Esophagus muscularis mucosa (tissue), 4 donors: ENCODE measurements around the gene ERN1. TPM values are rescaled to one million over a fixed set of nuclear protein-coding genes. Genes with fewer than 3 reads are reported as not detected.

Experiments used
- DNase-seq: peaks from one replicate; pipeline ENCODE4 v3.0.0-alpha.2; 2017; ENCODE audit errors: extremely low spot score
- H3K27ac ChIP-seq, 4 donors: fragments of 200-600 bp; sonication (generic); replicated peaks in 1 of 4; 1 replicate in 3 of 4; 2 replicates in 1 of 4; pipeline ENCODE4 v1.5.1; 2016 to 2019; ENCODE audit warnings: mild to moderate bottlenecking in 1 of 4
- H3K27me3 ChIP-seq, 4 donors: fragments of 200-600 bp; sonication (generic); one replicate each; pipeline versions ENCODE4 v1.5.1 to v1.6.0; 2016 to 2019
- H3K36me3 ChIP-seq, 4 donors: fragments of 200-600 bp; sonication (generic); one replicate each; pipeline ENCODE4 v1.5.1; 2016 to 2019
- H3K4me1 ChIP-seq, 4 donors: fragments of 200-600 bp; sonication (generic); one replicate each; pipeline ENCODE4 v1.5.1; 2016 to 2019
- H3K4me3 ChIP-seq, 4 donors: fragments of 200-600 bp; sonication (generic); 1 replicate in 2 of 4; 2 replicates in 2 of 4; pipeline ENCODE4 v1.5.1; 2016 to 2019; ENCODE audit warnings: mild to moderate bottlenecking in 4 of 4, moderate library complexity in 1 of 4
- H3K9me3 ChIP-seq, 4 donors: fragments of 200-600 bp; sonication (generic); 1 replicate in 3 of 4; 2 replicates in 1 of 4; pipeline ENCODE4 v1.5.1; 2016 to 2019
- CTCF ChIP-seq, 3 experiments: fragments of 200-600 bp in 2 of 3; fragments of 450-650 bp in 1 of 3; sonication (generic) in 2 of 3; IDR thresholded peaks; one replicate each; pipeline ENCODE4 v1.5.1; 2017 to 2019; ENCODE audit warnings: antibody characterized with exemption in 3 of 3, mild to moderate bottlenecking in 2 of 3, moderate library complexity in 1 of 3
- EP300 ChIP-seq: sonication (generic); formaldehyde crosslinking; IDR thresholded peaks from one replicate; pipeline ENCODE4 v1.6.1; 2017; ENCODE audit warnings: antibody characterized with exemption
- POLR2A ChIP-seq: fragments of 450-650 bp; IDR thresholded peaks from one replicate; pipeline ENCODE4 v1.6.1; 2017; ENCODE audit warnings: antibody characterized with exemption, moderate library complexity, mild to moderate bottlenecking, low read depth
- POLR2AphosphoS5 ChIP-seq, 2 donors: sonication (generic); formaldehyde crosslinking; IDR thresholded peaks; one replicate each; pipeline ENCODE4 v1.6.1; 2017; ENCODE audit warnings: antibody characterized with exemption in 2 of 2
- WGBS: methylation state at CpG from one replicate; pipeline ENCODE4 v1.1.5; 2018; 5-methylcytosine and 5-hydroxymethylcytosine counted together
- intact Hi-C: fragments of 100-400 bp; cut with DNase I; formaldehyde crosslinking; loops from one replicate; pipeline ENCODE4 v1.15.1; 2023
- total RNA-seq, 4 donors: library from RNA; depleted of rRNA; stranded (reverse); fragments of >200 nt; gene quantifications; one replicate each; pipeline versions ENCODE4 v1.1.0 to v1.2.1, GENCODE V29; 2016

Gene ERN1
- total RNA-seq, 4 donors from 2014 or later = 6.2 to 11.2 (median 9.3) TPM

GRCh38 chr17:64061178-64061898 lies 68.6 kb downstream of the ERN1 start:
- no peak for DNase-seq
- TF ChIP-seq POLR2AphosphoS5 (IDR thresholded peaks at IDR 0.05) (no peak), EP300 (no peak), POLR2A (no peak), CTCF (IDR thresholded peaks at IDR 0.05) (no peak)
- WGBS = 92% methylated on average over 5 of the region's 5 CpGs
- Histone ChIP-seq H3K4me3 (no peak overlapping the region), H3K36me3 (peaks cover 18 to 89% (median 64%) of the 10 kb centered on the region in 4 donors), H3K27me3 (no peaks in the 10 kb centered on the region), H3K9me3 (no peaks in the 10 kb centered on the region), H3K27ac (no peak overlapping the region), H3K4me1 (no peaks in the 10 kb centered on the region)
- intact Hi-C loops = loop anchor here (10.0 kb wide), 1 partner anchor 223 kb away; no protein-coding TSS in a partner anchor

- TF ChIP-seq EP300 (no peak), CTCF (IDR thresholded peaks at IDR 0.05) (no peak), POLR2A (no peak), POLR2AphosphoS5 (IDR thresholded peaks at IDR 0.05) (no peak)
- 83% methylated on average over 5 of the region's 5 CpGs for WGBS
Measured at GRCh38 chr17:64060331-64060730, 69.6 kb downstream of the ERN1 start.

GRCh38 chr17:64059756-64060155 lies 70.2 kb downstream of the ERN1 start:
- H3K4me1 ChIP-seq = no peaks in the 10 kb centered on the region
- H3K27me3 ChIP-seq = no peaks in the 10 kb centered on the region
- H3K27ac ChIP-seq = no peak overlapping the region
- intact Hi-C loops = loop anchor here (10.0 kb wide), 1 partner anchor 225 kb away; no protein-coding TSS in a partner anchor
- no peaks in the 10 kb centered on the region for H3K9me3 ChIP-seq
- H3K4me3 ChIP-seq = no peak overlapping the region
- TF ChIP-seq EP300 = no peak
- peaks cover 29 to 91% (median 67%) of the 10 kb centered on the region in 4 donors for H3K36me3 ChIP-seq
- no peak for DNase-seq
- 96% methylated on average over 2 of the region's 2 CpGs for WGBS

More at GRCh38 chr17:64060331-64060730, 69.6 kb downstream of the ERN1 start:
- Histone ChIP-seq H3K9me3 (no peaks in the 10 kb centered on the region), H3K27me3 (no peaks in the 10 kb centered on the region), H3K27ac (no peak overlapping the region), H3K4me3 (no peak overlapping the region), H3K4me1 (no peaks in the 10 kb centered on the region), H3K36me3 (peaks cover 25 to 91% (median 67%) of the 10 kb centered on the region in 4 donors)
- no peak for DNase-seq
- intact Hi-C loops = loop anchor here (10.0 kb wide), 1 partner anchor 224 kb away; no protein-coding TSS in a partner anchor

- H3K36me3 ChIP-seq = peaks cover 40 to 91% (median 71%) of the 10 kb centered on the region in 4 donors
- 79% methylated on average over 5 of the region's 5 CpGs for WGBS
- H3K9me3 ChIP-seq = no peaks in the 10 kb centered on the region
- no peak for TF ChIP-seq CTCF (IDR thresholded peaks at IDR 0.05)
- TF ChIP-seq POLR2A = no peak
- TF ChIP-seq POLR2AphosphoS5 (IDR thresholded peaks at IDR 0.05) = no peak
- TF ChIP-seq EP300 = no peak
- H3K4me1 ChIP-seq = no peaks in the 10 kb centered on the region
- no peak for DNase-seq
- H3K4me3 ChIP-seq = no peak overlapping the region
- no peaks in the 10 kb centered on the region for H3K27me3 ChIP-seq
- intact Hi-C loops = no loop called here
- H3K27ac ChIP-seq = no peak overlapping the region
Measured at GRCh38 chr17:64058621-64059020, 71.3 kb downstream of the ERN1 start.

- intact Hi-C loops = no loop called here
- 97% methylated on average over 9 of the region's 9 CpGs for WGBS
- Histone ChIP-seq H3K4me3 (no peak overlapping the region), H3K9me3 (no peaks in the 10 kb centered on the region), H3K36me3 (peaks cover 46 to 91% (median 73%) of the 10 kb centered on the region in 4 donors), H3K4me1 (no peaks in the 10 kb centered on the region), H3K27ac (no peak overlapping the region), H3K27me3 (no peaks in the 10 kb centered on the region)
- DNase-seq = no peak
- TF ChIP-seq POLR2A (no peak), POLR2AphosphoS5 (IDR thresholded peaks at IDR 0.05) (no peak), CTCF (IDR thresholded peaks at IDR 0.05) (no peak), EP300 (no peak)
Measured at GRCh38 chr17:64057701-64058263, 72.2 kb downstream of the ERN1 start.
